ENCODE data around the gene SUN1.
"Not testable (repeated sequence)": the region's sequence is repeated elsewhere in the genome, so short reads cannot be mapped to it uniquely, and the experiment has no call there.

The SUN1 gene

DNA sequence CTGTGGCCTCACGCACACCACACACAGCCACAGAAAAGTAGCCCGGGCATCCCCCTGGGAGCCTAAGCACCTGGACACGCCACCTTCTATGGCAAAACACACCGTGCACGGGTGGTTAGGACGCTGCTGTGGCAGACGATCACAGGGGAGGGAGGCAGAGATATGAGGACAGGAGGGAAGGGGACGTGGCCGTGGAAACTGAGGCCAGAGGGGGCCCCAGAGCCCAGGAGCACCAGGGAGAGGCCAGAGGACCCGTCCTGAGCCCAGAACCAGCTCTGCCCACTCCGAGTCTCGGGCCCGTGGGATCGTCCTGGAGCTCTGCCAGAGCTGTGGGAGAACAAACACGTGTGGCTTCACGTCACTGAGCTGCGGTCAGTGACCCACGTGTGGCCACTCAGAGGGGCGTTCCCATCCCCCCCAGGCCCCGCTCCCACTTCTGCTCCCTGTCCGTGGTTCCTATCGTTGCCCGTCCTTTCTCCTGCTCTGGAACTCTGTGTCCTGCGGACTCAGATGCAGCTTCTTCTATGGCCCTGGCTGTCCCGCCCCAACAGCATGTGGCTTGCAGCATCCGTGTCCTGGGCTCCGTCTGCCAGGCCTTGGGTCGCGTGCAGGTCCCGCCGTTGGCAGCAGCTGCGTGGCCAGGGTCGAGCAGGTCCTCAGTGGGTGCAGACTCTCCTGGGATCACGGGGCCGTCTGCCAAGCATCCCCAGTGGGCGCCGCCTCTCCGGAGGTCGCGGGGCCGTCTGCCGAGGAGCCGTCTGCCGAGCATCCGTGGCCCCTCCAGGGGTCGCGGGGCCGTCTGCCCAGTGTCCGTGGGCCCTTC lies 75.1 kb downstream of the SUN1 start:
- DNase-seq (ENCODE audit: low read depth) = no peak

DNA sequence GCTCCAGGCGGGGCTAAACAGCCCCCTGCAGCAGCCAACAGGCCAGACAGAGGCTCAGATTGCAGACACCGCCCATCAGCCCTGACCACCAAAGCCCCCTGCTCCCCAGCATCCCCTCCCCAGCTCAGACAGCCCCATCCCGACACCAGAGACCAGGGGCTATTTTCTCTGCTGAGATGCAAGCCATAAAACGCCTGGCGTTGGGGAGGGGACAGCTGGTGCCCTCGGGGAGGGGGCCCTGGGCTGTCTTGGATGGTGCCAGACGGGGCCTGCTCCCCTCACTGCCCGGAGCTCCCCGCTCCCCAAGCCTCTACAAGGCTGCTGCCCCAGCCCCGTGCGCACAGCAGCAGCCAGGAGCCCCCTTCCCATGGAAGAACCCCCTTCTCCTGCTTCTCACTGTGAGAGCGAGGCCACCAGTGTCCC lies 75.9 kb downstream of the SUN1 start:
- DNase-seq (ENCODE audit: low read depth) = no peak

GRCh38 chr7:908591-909357 lies 76.5 kb downstream of the SUN1 start:
- not testable (repeated sequence) for DNase-seq (ENCODE audit: low read depth)

GRCh38 chr7:909358-910329 lies 77.4 kb downstream of the SUN1 start:
- no peak for DNase-seq (ENCODE audit: low read depth)

DNA sequence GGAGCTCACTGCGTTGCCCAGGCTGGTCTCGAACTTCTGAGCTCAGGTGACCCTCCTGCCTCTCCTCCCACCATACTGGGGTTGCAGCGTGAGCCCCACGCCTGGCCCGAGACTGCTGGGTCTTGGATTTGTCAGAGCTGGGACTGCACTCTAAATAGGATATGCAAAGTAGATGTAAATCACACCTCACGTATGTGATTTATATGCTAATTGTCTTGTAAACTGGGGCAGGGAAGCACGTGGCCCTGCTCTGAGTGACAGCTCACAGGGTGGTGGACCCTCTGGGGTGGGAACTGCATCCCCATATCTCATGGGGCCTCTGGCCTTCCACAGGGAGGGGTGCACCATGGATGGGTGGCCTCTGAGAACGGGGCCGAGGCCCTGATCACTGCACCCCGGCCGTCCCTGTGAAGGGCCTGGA lies 78.2 kb downstream of the SUN1 start:
- no peak for DNase-seq (ENCODE audit: low read depth)

GRCh38 chr7:910931-911431 lies 78.7 kb downstream of the SUN1 start:
- DNase-seq (ENCODE audit: low read depth) = no peak

DNA sequence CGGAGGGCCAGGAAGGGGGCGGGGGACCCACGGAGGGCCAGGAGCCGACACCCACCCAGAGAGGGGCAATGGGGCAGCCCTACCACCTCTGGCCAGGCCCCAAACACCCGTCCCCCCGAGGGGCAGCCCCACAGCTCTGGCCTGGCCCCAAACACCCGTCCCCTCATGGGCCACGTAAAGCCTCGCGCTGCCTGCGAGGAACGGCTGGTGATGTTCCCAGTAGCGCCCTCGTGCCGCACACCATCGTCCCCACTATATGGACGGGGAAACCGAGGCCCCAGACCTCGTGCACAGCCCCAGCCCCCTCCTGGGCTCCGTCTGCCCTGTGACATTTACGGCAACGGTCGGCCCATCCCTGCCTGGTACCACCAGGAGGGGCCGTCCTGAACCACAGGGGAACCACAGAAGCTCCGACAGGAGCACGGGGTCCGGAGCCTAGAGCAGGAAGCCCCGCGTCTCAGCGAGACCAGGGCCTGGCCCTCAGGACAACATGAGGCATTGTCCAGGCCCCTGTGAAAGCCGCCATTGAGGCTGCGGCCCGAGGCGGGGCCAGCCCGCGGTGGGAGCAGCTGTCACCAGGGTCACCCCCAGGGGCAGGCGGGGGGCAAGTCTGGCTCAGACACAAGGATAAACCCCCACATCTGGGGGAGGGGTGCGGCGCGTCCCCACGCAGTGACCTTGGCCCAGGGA lies 79.7 kb downstream of the SUN1 start:
- DNase-seq (ENCODE audit: low read depth) = no peak

GRCh38 chr7:913736-914520 lies 81.7 kb downstream of the SUN1 start:
- no peak for DNase-seq (ENCODE audit: low read depth)

GRCh38 chr7:914521-915194 lies 82.4 kb downstream of the SUN1 start:
- DNase-seq (ENCODE audit: low read depth) = no peak

- no peak for DNase-seq (ENCODE audit: low read depth)
These were observed 83.3 kb downstream of the SUN1 start for GRCh38 chr7:915291-916218.

DNA sequence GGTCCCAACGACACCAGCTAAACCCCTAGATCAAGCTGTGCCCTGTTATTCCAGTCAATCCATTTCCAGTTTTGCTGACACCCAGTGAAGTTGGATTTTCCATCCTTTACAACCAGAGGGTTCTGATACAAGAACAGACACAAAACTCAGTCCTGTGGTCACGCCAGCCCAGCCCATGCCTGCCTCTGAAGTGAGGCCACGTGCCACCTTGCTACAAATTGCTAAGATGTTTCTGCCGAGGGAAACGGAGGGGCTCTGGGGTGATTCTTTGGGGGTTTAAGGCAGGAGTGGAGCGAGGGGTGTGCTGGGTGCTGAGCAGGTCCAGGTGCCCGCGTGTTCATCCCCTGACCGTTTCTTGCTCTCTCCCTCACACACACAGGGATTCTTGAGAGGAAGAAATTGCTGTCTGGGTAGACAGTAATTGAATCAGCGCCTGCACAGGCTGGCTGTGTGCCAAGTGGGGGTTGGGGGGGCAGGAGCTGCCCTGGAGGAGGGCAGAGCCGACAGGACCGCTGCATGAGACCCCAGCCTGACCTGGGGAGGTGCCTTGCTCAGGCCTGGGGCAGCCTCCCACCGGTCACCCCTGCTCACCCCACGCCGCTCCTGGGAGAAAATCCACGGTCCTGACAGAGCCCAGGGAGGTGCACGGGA lies 84.1 kb downstream of the SUN1 start:
- DNase-seq (ENCODE audit: low read depth) = no peak

- no peak for DNase-seq (ENCODE audit: low read depth)
These were observed 85.2 kb downstream of the SUN1 start for GRCh38 chr7:917255-918117.

- no peak for DNase-seq (ENCODE audit: low read depth)
These were observed 85.8 kb downstream of the SUN1 start for GRCh38 chr7:918118-918425.

DNA sequence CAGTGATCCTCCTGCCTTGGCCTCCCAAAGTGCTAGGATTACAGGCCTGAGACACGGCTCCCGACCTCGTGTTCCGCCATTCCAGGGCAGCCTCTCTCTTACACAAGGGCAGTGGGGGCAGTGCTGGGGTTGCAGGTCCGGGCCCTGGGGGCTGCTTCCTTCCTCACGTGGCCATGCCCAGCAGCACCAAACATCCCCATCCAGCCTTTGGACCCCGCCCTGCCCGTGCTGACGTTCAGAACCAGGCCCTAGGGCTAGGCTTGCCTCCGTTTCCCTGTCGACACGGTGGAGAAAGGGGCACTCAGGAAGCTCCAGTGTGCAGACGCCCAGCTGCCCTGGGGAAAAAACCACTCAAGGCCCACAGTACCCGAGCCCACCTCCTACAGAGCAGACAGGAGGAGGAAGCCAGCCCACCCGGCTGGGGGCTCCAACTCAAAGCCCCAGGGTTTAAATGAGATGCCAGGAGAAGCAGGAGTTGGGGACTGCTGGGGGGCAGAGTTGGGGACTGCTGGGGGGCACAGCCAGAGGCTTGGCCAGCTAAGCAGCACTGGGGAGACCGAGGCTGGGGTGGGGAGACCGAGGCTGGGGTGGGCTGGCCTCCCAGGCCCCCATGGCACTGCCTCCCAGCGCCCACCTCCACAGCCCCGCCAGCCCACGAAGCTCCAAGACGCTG lies 86.3 kb downstream of the SUN1 start:
- DNase-seq (ENCODE audit: low read depth) = no peak

- no peak for DNase-seq (ENCODE audit: low read depth)
These were observed 86.8 kb downstream of the SUN1 start for GRCh38 chr7:919114-919442.

GRCh38 chr7:919924-920341 lies 87.7 kb downstream of the SUN1 start:
- no peak for DNase-seq (ENCODE audit: low read depth)

Data from stimulated activated CD8-positive, alpha-beta memory T cell treated with anti-CD3 and anti-CD28 coated beads, Interleukin-15, amount 100 ng/mL, for 1 hour (primary cell).